ENCODE data around the gene RAB5B. TPM values are rescaled to one million over a fixed set of nuclear protein-coding genes. Genes with fewer than 3 reads are reported as not detected.

RAB5B gene
- total RNA-seq, 1 donor from 2014 or later = 111 TPM

- intact Hi-C loops (cut with micrococcal nuclease) = no loop called here
- H3K27ac ChIP-seq (replicated peaks) = peak overlapping the region; percentile 91
- H3K4me1 ChIP-seq = peaks cover 30% of the 10 kb centered on the region
Observed at GRCh38 chr12:56042843-56043242, 69.0 kb downstream of the RAB5B start.

More at GRCh38 chr12:56042843-56043242, 69.0 kb downstream of the RAB5B start:
- peaks cover 36% of the 10 kb centered on the region for H3K36me3 ChIP-seq
- H3K27me3 ChIP-seq (ENCODE audit: low read depth) = no peaks in the 10 kb centered on the region
- no peaks in the 10 kb centered on the region for H3K9me3 ChIP-seq (replicated peaks)
- DNase-seq = no peak
- peak overlapping the region; percentile 87 for H3K4me3 ChIP-seq
- no peak for TF ChIP-seq CTCF (IDR thresholded peaks at IDR 0.05; ENCODE audit: borderline replicate concordance)

Other genes with a start within 250 kb of the RAB5B start
- gene CD63, start 245.1 kb upstream of the RAB5B start, total RNA-seq = 705 TPM
- 15.6 TPM for gene GDF11, start 231.0 kb upstream of the RAB5B start, total RNA-seq
- 53.2 TPM for gene SARNP, start 156.4 kb upstream of the RAB5B start, total RNA-seq
- 13.3 TPM for gene ORMDL2, start 156.0 kb upstream of the RAB5B start, total RNA-seq
- 18.6 TPM for gene DNAJC14, start 144.5 kb upstream of the RAB5B start, total RNA-seq
- gene MMP19, start 131.1 kb upstream of the RAB5B start, total RNA-seq = 2.2 TPM
- gene PYM1, start 46.2 kb upstream of the RAB5B start, total RNA-seq = 14.8 TPM
- 6.5 TPM for gene DGKA, start 42.9 kb upstream of the RAB5B start, total RNA-seq
- gene PMEL, start 8.0 kb upstream of the RAB5B start, total RNA-seq = 0.16 TPM
- 7.3 TPM for gene CDK2, start 7.2 kb upstream of the RAB5B start, total RNA-seq
- 36.0 TPM for gene SUOX, start 23.2 kb downstream of the RAB5B start, total RNA-seq
- gene IKZF4, start 47.0 kb downstream of the RAB5B start, total RNA-seq = 8.4 TPM
- 48.7 TPM for gene RPS26, start 67.8 kb downstream of the RAB5B start, total RNA-seq
- 2.3 TPM for gene ERBB3, start 106.1 kb downstream of the RAB5B start, total RNA-seq
- gene PA2G4, start 130.5 kb downstream of the RAB5B start, total RNA-seq = 65.7 TPM
- 1,892 TPM for gene RPL41, start 142.6 kb downstream of the RAB5B start, total RNA-seq
- 4.9 TPM for gene ZC3H10, start 144.2 kb downstream of the RAB5B start, total RNA-seq
- gene ESYT1, start 154.2 kb downstream of the RAB5B start, total RNA-seq = 23.2 TPM
- 54.1 TPM for gene MYL6B, start 178.5 kb downstream of the RAB5B start, total RNA-seq
- gene MYL6, start 184.3 kb downstream of the RAB5B start, total RNA-seq = 508 TPM
- gene SMARCC2, start 215.4 kb downstream of the RAB5B start, total RNA-seq = 67.1 TPM
- 51.4 TPM for gene RNF41, start 247.8 kb downstream of the RAB5B start, total RNA-seq